H1 (cell line): ENCODE data around the gene PKD1. TPM values are rescaled to one million over a fixed set of nuclear protein-coding genes. Genes with fewer than 3 reads are reported as not detected.

Experiments used
- CTCF ChIA-PET: fragments of 300-600 bp; sonication (Branson Sonifier 250); formaldehyde crosslinking; loops from one replicate; lab custom pipeline; 2021; ENCODE audit not compliant: partially characterized antibody; lab: Charles Lee
- POLR2A ChIA-PET: fragments of 300-600 bp; sonication (Branson Sonifier 250); formaldehyde crosslinking; loops from one replicate; lab custom pipeline; 2021; ENCODE audit warnings: inconsistent platforms; ENCODE audit not compliant: partially characterized antibody; lab: Charles Lee
- DNase-seq, 2 experiments: peaks; one replicate each; pipeline versions ENCODE4 v3.0.0 to v3.0.0-alpha.2; 2010 to 2022; ENCODE audit warnings: low spot score in 2 of 2, low read depth in 1 of 2, mixed read lengths in 1 of 2
- FAIRE-seq: peaks from 2 replicates; lab custom pipeline; 2011; peaks lifted over from hg19 to GRCh38; lab: Jason Lieb, UNC
- H2AFZ ChIP-seq: 2 replicates; pipeline ENCODE4 v1.8.1; 2012; ENCODE audit warnings: low read length, inconsistent platforms
- H2AK5ac ChIP-seq: 2 replicates; pipeline ENCODE4 v1.6.1; 2013; ENCODE audit warnings: low read depth, low read length
- H2BK120ac ChIP-seq: replicated peaks from 2 replicates; pipeline ENCODE3; 2013; ENCODE audit warnings: low read depth, low read length, inconsistent platforms
- H2BK12ac ChIP-seq: 2 replicates; pipeline ENCODE4 v1.6.1; 2013; ENCODE audit warnings: low read depth, low read length
- H2BK15ac ChIP-seq: 2 replicates; pipeline ENCODE4 v1.6.1; 2013; ENCODE audit warnings: low read length
- H2BK20ac ChIP-seq: 2 replicates; pipeline ENCODE4 v1.6.1; 2013; ENCODE audit warnings: low read length
- H2BK5ac ChIP-seq: 2 replicates; pipeline ENCODE4 v1.6.1; 2013; ENCODE audit warnings: low read depth, low read length
- H3K14ac ChIP-seq: 2 replicates; pipeline ENCODE4 v1.6.1; 2013; ENCODE audit warnings: inconsistent platforms; ENCODE audit not compliant: insufficient read length
- H3K18ac ChIP-seq: 2 replicates; pipeline ENCODE4 v1.6.1; 2013; ENCODE audit warnings: low read length; ENCODE audit errors: extremely low read depth
- H3K23ac ChIP-seq: 2 replicates; pipeline ENCODE4 v1.6.1; 2013; ENCODE audit warnings: inconsistent platforms; ENCODE audit not compliant: insufficient read length
- H3K23me2 ChIP-seq: 2 replicates; pipeline ENCODE4 v1.6.1; 2013; ENCODE audit warnings: low read depth, low read length
- H3K27ac ChIP-seq: 2 replicates; pipeline ENCODE4 v1.6.1; 2011; ENCODE audit warnings: low read depth, low read length, inconsistent platforms
- H3K27me3 ChIP-seq, 4 experiments: replicated peaks in 1 of 4; 1 replicate in 1 of 4; 2 replicates in 3 of 4; pipeline versions ENCODE4 v1.6.1 to v1.8.1; 2011 to 2013; ENCODE audit warnings: low read length in 3 of 4, mild to moderate bottlenecking in 3 of 4, inconsistent platforms in 2 of 4, mixed read lengths in 2 of 4, moderate library complexity in 1 of 4; ENCODE audit not compliant: control insufficient read depth in 3 of 4, insufficient read depth in 3 of 4; ENCODE audit errors: extremely low read depth in 1 of 4
- H3K36me3 ChIP-seq, 4 experiments: 2 replicates each; pipeline versions ENCODE4 v1.6.1 to v1.8.1; 2011 to 2013; ENCODE audit warnings: mild to moderate bottlenecking in 4 of 4, low read length in 3 of 4, moderate library complexity in 2 of 4, control low read depth in 1 of 4, inconsistent platforms in 1 of 4; ENCODE audit not compliant: insufficient read depth in 4 of 4, control insufficient read depth in 2 of 4
- H3K4ac ChIP-seq: replicated peaks from 2 replicates; pipeline ENCODE3; 2013; ENCODE audit warnings: low read length, low read depth, mixed read lengths, inconsistent platforms; ENCODE audit not compliant: insufficient read length
- H3K4me1 ChIP-seq, 4 experiments: replicated peaks in 1 of 4; 1 replicate in 1 of 4; 2 replicates in 3 of 4; pipeline versions ENCODE4 v1.6.1 to v1.8.1; 2011 to 2013; ENCODE audit warnings: low read length in 3 of 4, inconsistent platforms in 2 of 4, mixed read lengths in 1 of 4; ENCODE audit not compliant: insufficient read depth in 4 of 4, control insufficient read depth in 3 of 4
- H3K4me2 ChIP-seq, 2 experiments: 2 replicates each; pipeline versions ENCODE4 v1.6.1 to v1.8.1; 2011 to 2013; ENCODE audit warnings: low read depth in 2 of 2, low read length in 2 of 2, control low read depth in 1 of 2, inconsistent platforms in 1 of 2, mild to moderate bottlenecking in 1 of 2; ENCODE audit not compliant: insufficient read depth in 1 of 2
- H3K4me3 ChIP-seq, 4 experiments: fragments of 200-600, 300-600 bp in 1 of 4; sonication (generic), shearing (Covaris generic), sonication (Bioruptor Twin) in 1 of 4; 2 replicates each; pipeline versions ENCODE4 v1.5.1 to v1.8.1; 2011 to 2016; ENCODE audit warnings: low read length in 4 of 4, low read depth in 3 of 4, control low read depth in 2 of 4, inconsistent platforms in 2 of 4, mild to moderate bottlenecking in 2 of 4, mixed read lengths in 1 of 4, moderate library complexity in 1 of 4; ENCODE audit not compliant: insufficient read depth in 2 of 4; ENCODE audit errors: extremely low read depth in 1 of 4
- H3K56ac ChIP-seq: replicated peaks from 2 replicates; pipeline ENCODE3; 2013; ENCODE audit warnings: low read depth, mild to moderate bottlenecking, mixed read lengths, low read length, inconsistent platforms; ENCODE audit not compliant: insufficient read length
- H3K79me1 ChIP-seq: 2 replicates; pipeline ENCODE4 v1.6.1; 2013; ENCODE audit warnings: low read depth, low read length, control low read depth
- H3K79me2 ChIP-seq, 2 experiments: 2 replicates each; pipeline versions ENCODE4 v1.6.1 to v1.8.1; 2012 to 2013; ENCODE audit warnings: low read length in 2 of 2, mild to moderate bottlenecking in 2 of 2, inconsistent platforms in 1 of 2; ENCODE audit not compliant: insufficient read depth in 2 of 2, control insufficient read depth in 1 of 2
- H3K9ac ChIP-seq, 4 experiments: replicated peaks in 1 of 4; 1 replicate in 1 of 4; 2 replicates in 3 of 4; pipeline versions ENCODE4 v1.6.1 to v1.8.1; 2011 to 2013; ENCODE audit warnings: low read depth in 3 of 4, low read length in 3 of 4, control low read depth in 2 of 4, mild to moderate bottlenecking in 2 of 4, moderate library complexity in 2 of 4, inconsistent platforms in 1 of 4; ENCODE audit errors: extremely low read depth in 1 of 4
- H3K9me3 ChIP-seq, 2 experiments: 2 replicates each; pipeline versions ENCODE4 v1.6.1 to v1.8.1; 2012 to 2013; ENCODE audit warnings: mild to moderate bottlenecking in 2 of 2, moderate library complexity in 2 of 2, control low read depth in 1 of 2, inconsistent platforms in 1 of 2, low read depth in 1 of 2, low read length in 1 of 2, mixed read lengths in 1 of 2; ENCODE audit not compliant: insufficient read depth in 2 of 2
- H4K20me1 ChIP-seq, 2 experiments: replicated peaks in 1 of 2; 2 replicates each; pipeline versions ENCODE3 to v1.8.1; 2011 to 2013; ENCODE audit warnings: inconsistent platforms in 2 of 2, low read length in 2 of 2, mild to moderate bottlenecking in 1 of 2; ENCODE audit not compliant: insufficient read depth in 2 of 2, control insufficient read depth in 1 of 2
- H4K5ac ChIP-seq: 2 replicates; pipeline ENCODE4 v1.6.1; 2013; ENCODE audit warnings: low read length, low read depth, mixed read lengths, inconsistent platforms; ENCODE audit not compliant: insufficient read length
- H4K8ac ChIP-seq: 2 replicates; pipeline ENCODE4 v1.8.0; 2013; ENCODE audit warnings: mild to moderate bottlenecking, moderate library complexity, low read length, inconsistent platforms; ENCODE audit not compliant: insufficient read depth; ENCODE audit errors: extremely low read depth
- H4K91ac ChIP-seq: replicated peaks from 2 replicates; pipeline ENCODE3; 2013; ENCODE audit warnings: low read length, mixed read lengths, inconsistent platforms; ENCODE audit not compliant: insufficient read length
- MAX ChIP-seq: IDR thresholded peaks from 2 replicates; pipeline ENCODE4 v1.6.1; 2012; ENCODE audit warnings: inconsistent platforms
- RAD21 ChIP-seq, 2 experiments: IDR thresholded peaks in 1 of 2; conservative IDR thresholded peaks in 1 of 2; 2 replicates each; pipeline ENCODE4 v1.6.1; 2011; ENCODE audit warnings: low read depth in 2 of 2, low read length in 2 of 2, improper control_type of control experiment in 1 of 2, inconsistent platforms in 1 of 2, mild to moderate bottlenecking in 1 of 2, moderate library complexity in 1 of 2
- SIRT6 ChIP-seq: IDR thresholded peaks from one replicate; pipeline ENCODE4 v1.7.1; 2012; ENCODE audit warnings: low read length, inconsistent platforms
- TAF7 ChIP-seq: optimal IDR thresholded peaks from 2 replicates; pipeline ENCODE3; 2011; ENCODE audit warnings: low read depth, mild to moderate bottlenecking, inconsistent platforms, low read length, moderate library complexity, borderline replicate concordance
- ZNF274 ChIP-seq: IDR thresholded peaks from 2 replicates; pipeline ENCODE4 v1.7.0; 2012; ENCODE audit warnings: low read length, borderline replicate concordance; ENCODE audit errors: extremely low read depth
- WGBS, 2 experiments: shearing (Covaris generic) in 1 of 2; methylation state at CpG; one replicate each; pipeline versions ENCODE4 v1.1.6 to v1.1.7; 2013 to 2015; ENCODE audit warnings: low lambda C conversion rate in 2 of 2, mixed read lengths in 2 of 2, inconsistent platforms in 1 of 2, low coverage in 1 of 2, missing lambda C conversion rate in 1 of 2; ENCODE audit not compliant: insufficient replicate concordance in 2 of 2, insufficient coverage in 1 of 2, insufficient read length in 1 of 2; ENCODE audit errors: extremely low coverage in 1 of 2, missing lambda C conversion rate in 1 of 2; 5-methylcytosine and 5-hydroxymethylcytosine counted together
- polyA plus RNA-seq, 7 experiments: library from polyadenylated mRNA; depleted of rRNA in 3 of 7; stranded (reverse) in 5 of 7; unstranded in 2 of 7; fragments of >200 nt in 5 of 7; fragments of 200-250 nt in 2 of 7; gene quantifications; 1 replicate in 5 of 7; 2 replicates in 1 of 7; 4 replicates in 1 of 7; pipeline versions ENCODE4 v1.2.1 to v1.2.3, GENCODE V29; 2011 to 2013; ENCODE audit warnings: missing spikeins in 2 of 7, mixed read lengths in 2 of 7
- total RNA-seq: library from RNA; stranded (reverse); fragmentation: NEBNext Ultra II Directional; extraction: Animal tissue kit (Norgen Biotek cat#: 25700); gene quantifications from 2 replicates; pipeline ENCODE4 v1.2.1, GENCODE V29; 2021
- TF ChIP-seq, protein P1 (sequence below): IDR thresholded peaks from 2 replicates; pipeline ENCODE4 v1.6.1; 2011; ENCODE audit warnings: low read length, improper control_type of control experiment

PKD1 gene
- total and polyA plus RNA-seq, 2 of the 8 experiments (the other 6 are each of a cell fraction or from before 2014, with no cell fraction given) = 40.6 to 52.7 TPM

DNA sequence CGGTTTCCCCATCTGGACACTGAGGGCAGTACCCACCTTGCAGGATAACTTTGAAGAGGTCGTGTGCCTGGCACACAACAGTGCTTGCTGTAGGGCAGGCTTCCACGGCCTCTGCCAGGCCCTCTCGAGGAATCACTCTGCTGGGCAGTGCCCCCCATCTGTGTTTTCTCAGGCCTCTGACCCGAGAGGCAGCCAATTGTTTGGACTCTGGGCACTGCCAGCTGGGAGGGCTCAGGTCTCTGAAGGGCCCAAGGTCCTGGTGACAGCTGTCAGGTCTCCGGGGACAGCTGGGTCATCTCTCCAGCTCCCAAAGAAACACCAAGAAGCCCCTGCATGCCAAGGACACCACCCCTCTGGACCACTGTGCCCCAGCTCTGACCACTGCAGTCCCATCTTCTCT, 11.7 kb upstream of the PKD1 start:
- H2BK5ac ChIP-seq = no peak overlapping the region
- POLR2A ChIA-PET = interaction anchor here (0.6 to 12.1 kb wide), 16 partner anchors 4 to 187 kb away, joined by 3 to 220 read pairs (median 4); partner anchors contain the start of genes MLST8, NTHL1, PKD1 and RAB26
- no peaks in the 10 kb centered on the region for H3K79me1 ChIP-seq
- H2AFZ ChIP-seq = no peak overlapping the region
- H2BK120ac ChIP-seq = no peak overlapping the region
- H3K23ac ChIP-seq = no peak overlapping the region
- H3K56ac ChIP-seq = no peak overlapping the region
- H3K9ac ChIP-seq = no peak overlapping the region
- FAIRE-seq (no peak), DNase-seq (no peak)
- H4K91ac ChIP-seq = no peak overlapping the region
- H3K4ac ChIP-seq = no peak overlapping the region
- H3K14ac ChIP-seq = no peak overlapping the region
- WGBS, 2 experiments = 80% methylated on average over 6 of the region's 6 CpGs; no CpG with 5 or more reads in 1 of the 2 experiments
- peaks cover 0 to 11% (median 5%) of the 10 kb centered on the region in 4 experiments; a peak in 3 of 7 replicates for H3K27me3 ChIP-seq
- H3K18ac ChIP-seq = no peak overlapping the region
- H2BK12ac ChIP-seq = no peak overlapping the region; the same call in 1 of the 2 replicates
- no peak overlapping the region; a peak in 1 of 4 replicates for H3K4me2 ChIP-seq
- no peak overlapping the region for H4K8ac ChIP-seq
- 0 out of 4 replicates have a peak, but pooled peaks cover 0 to 3% of the 10 kb centered on the region in 2 experiments for H3K79me2 ChIP-seq
- CTCF ChIA-PET = interaction anchor here (0.6 to 3.6 kb wide), 16 partner anchors 8 to 353 kb away, joined by 3 to 15 read pairs (median 4); partner anchors contain the start of gene NPW
- H3K36me3 ChIP-seq = peaks cover 0 to 10% (median 0%) of the 10 kb centered on the region in 4 experiments; a peak in 1 of 8 replicates
- no peak overlapping the region for H4K5ac ChIP-seq
- H3K4me3 ChIP-seq = no peak overlapping the region
- H2BK15ac ChIP-seq = no peak overlapping the region
- no peaks in the 10 kb centered on the region for H3K9me3 ChIP-seq
- no peak overlapping the region for H3K27ac ChIP-seq
- no peak overlapping the region for H2AK5ac ChIP-seq
- H3K4me1 ChIP-seq = peaks cover 3 to 30% (median 22%) of the 10 kb centered on the region in 4 experiments
- H2BK20ac ChIP-seq = no peak overlapping the region
- peaks cover 16% of the 10 kb centered on the region; the same call in 1 of the 2 replicates for H3K23me2 ChIP-seq
- peaks cover 2 to 22% of the 10 kb centered on the region in 2 experiments for H4K20me1 ChIP-seq
- TF ChIP-seq, protein P1, sequence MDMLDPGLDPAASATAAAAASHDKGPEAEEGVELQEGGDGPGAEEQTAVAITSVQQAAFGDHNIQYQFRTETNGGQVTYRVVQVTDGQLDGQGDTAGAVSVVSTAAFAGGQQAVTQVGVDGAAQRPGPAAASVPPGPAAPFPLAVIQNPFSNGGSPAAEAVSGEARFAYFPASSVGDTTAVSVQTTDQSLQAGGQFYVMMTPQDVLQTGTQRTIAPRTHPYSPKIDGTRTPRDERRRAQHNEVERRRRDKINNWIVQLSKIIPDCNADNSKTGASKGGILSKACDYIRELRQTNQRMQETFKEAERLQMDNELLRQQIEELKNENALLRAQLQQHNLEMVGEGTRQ = no peak
- TF ChIP-seq RAD21 (IDR thresholded peaks at IDR 0.05 in 1 of 2, conservative IDR thresholded peaks at IDR 0.05 in 1 of 2; ENCODE audit: low read depth in 2 of 2, low read length in 2 of 2) (no peak), ZNF274 (no peak), MAX (no peak), SIRT6 (no peak), TAF7 (no peak)
